Kidney epithelial cell (primary cell): ENCODE data around the gene CD200R1. TPM values are rescaled to one million over a fixed set of nuclear protein-coding genes. Genes with fewer than 3 reads are reported as not detected.

Source experiments
- DNase-seq: peaks from one replicate; pipeline ENCODE4 v3.0.0-alpha.2; 2010; ENCODE audit warnings: low read depth
- H3K27me3 ChIP-seq: 2 replicates; pipeline ENCODE4 v1.6.0; 2011; ENCODE audit warnings: low read length; ENCODE audit not compliant: control insufficient read depth, insufficient read depth
- H3K36me3 ChIP-seq: 2 replicates; pipeline ENCODE4 v1.5.1; 2011; ENCODE audit warnings: low read length; ENCODE audit not compliant: control insufficient read depth, insufficient read depth
- H3K4me3 ChIP-seq: 2 replicates; pipeline ENCODE4 v1.5.1; 2011; ENCODE audit warnings: low read depth, mild to moderate bottlenecking, control low read depth, low read length
- CTCF ChIP-seq: IDR thresholded peaks from 2 replicates; pipeline ENCODE4 v1.5.1; 2011; ENCODE audit warnings: mild to moderate bottlenecking, moderate library complexity, low read length, control low read depth, inconsistent platforms; ENCODE audit not compliant: insufficient read depth, poor library complexity, severe bottlenecking
- total RNA-seq: library from RNA; depleted of rRNA; stranded (reverse); fragments of >200 nt; gene quantifications from 2 replicates; pipeline ENCODE4 v1.2.3, GENCODE V29; 2015

CD200R1 gene
- total RNA-seq, 1 donor from 2014 or later = not detected

GRCh38 chr3:112995800-112996199, 20.9 kb upstream of the CD200R1 start:
- Histone ChIP-seq H3K27me3 (no peaks in the 10 kb centered on the region), H3K4me3 (no peak overlapping the region), H3K36me3 (no peaks in the 10 kb centered on the region)
- no peak for TF ChIP-seq CTCF
- DNase-seq = no peak

- Histone ChIP-seq H3K36me3 (no peaks in the 10 kb centered on the region), H3K4me3 (peak within 1 kb of the TSS; percentile 63), H3K27me3 (no peaks in the 10 kb centered on the region)
- peak; percentile 53 for DNase-seq
- no peak for TF ChIP-seq CTCF
Observed at GRCh38 chr3:112990672-112991602, 16.0 kb upstream of the CD200R1 start, which contains the start of gene GTPBP8. Gene GTPBP8 (plus strand): TSS chr3:112990984. CDS start chr3:112991000, 16 bp downstream.

GRCh38 chr3:112987710-112988334, 12.9 kb upstream of the CD200R1 start:
- Histone ChIP-seq H3K27me3 (no peaks in the 10 kb centered on the region), H3K36me3 (no peaks in the 10 kb centered on the region), H3K4me3 (no peak overlapping the region)
- TF ChIP-seq CTCF = no peak
- DNase-seq = no peak

- TF ChIP-seq CTCF = no peak
- Histone ChIP-seq H3K4me3 (no peak overlapping the region), H3K36me3 (no peaks in the 10 kb centered on the region), H3K27me3 (no peaks in the 10 kb centered on the region)
- DNase-seq = no peak
Observed at GRCh38 chr3:112984485-112984884, 9.6 kb upstream of the CD200R1 start.

- TF ChIP-seq CTCF = no peak
- Histone ChIP-seq H3K27me3 (no peaks in the 10 kb centered on the region), H3K4me3 (no peak overlapping the region), H3K36me3 (no peaks in the 10 kb centered on the region)
- DNase-seq = no peak
Observed at GRCh38 chr3:112982710-112983109, 7.8 kb upstream of the CD200R1 start.
